CD4-positive, alpha-beta T cell (primary cell): Measurements from ENCODE around the gene PARD3B. TPM values are rescaled to one million over a fixed set of nuclear protein-coding genes. Genes with fewer than 3 reads are reported as not detected.

Experiments used
- ATAC-seq: fragments of 200-7000 bp; cut with Tn5 transposase; one replicate; pipeline ENCODE4 v1.10.0; 2022; ENCODE audit warnings: mild to moderate bottlenecking; ENCODE audit not compliant: poor library complexity
- CTCF ChIA-PET: fragments of 350-600 bp; sonication (Branson Sonifier 250); formaldehyde crosslinking; loops from one replicate; lab custom pipeline; 2021; ENCODE audit warnings: antibody characterized with exemption, inconsistent platforms; lab: Charles Lee
- POLR2A ChIA-PET: fragments of 350-600 bp; sonication (Branson Sonifier 250); formaldehyde crosslinking; loops from one replicate; lab custom pipeline; 2021; ENCODE audit warnings: antibody characterized with exemption, inconsistent platforms; lab: Charles Lee
- DNase-seq, 14 experiments: peaks; one replicate each; pipeline ENCODE4 v3.0.0-alpha.2; 2013 to 2020; ENCODE audit warnings: mixed read lengths in 2 of 14
- H3K27ac ChIP-seq, 2 donors: one replicate each; pipeline versions ENCODE4 v1.5.1 to v1.7.0; 2013; ENCODE audit warnings: low read length in 2 of 2, low read depth in 1 of 2, mild to moderate bottlenecking in 1 of 2
- H3K27me3 ChIP-seq, 2 experiments: 1 replicate in 1 of 2; 2 replicates in 1 of 2; pipeline versions ENCODE4 v1.6.1 to v1.7.0; 2013; ENCODE audit warnings: low read length in 2 of 2, control low read depth in 1 of 2, mild to moderate bottlenecking in 1 of 2, moderate library complexity in 1 of 2; ENCODE audit not compliant: insufficient read depth in 2 of 2, control insufficient read depth in 1 of 2
- H3K36me3 ChIP-seq: one replicate; pipeline ENCODE4 v1.6.1; 2013; ENCODE audit warnings: low read length, control low read depth; ENCODE audit not compliant: insufficient read depth
- H3K4me1 ChIP-seq: one replicate; pipeline ENCODE4 v1.6.1; 2013; ENCODE audit warnings: low read length, control low read depth; ENCODE audit not compliant: insufficient read depth
- H3K4me3 ChIP-seq: one replicate; pipeline ENCODE4 v1.5.1; 2013; ENCODE audit warnings: mild to moderate bottlenecking, low read length, moderate library complexity
- H3K9me3 ChIP-seq, 2 experiments: 1 replicate in 1 of 2; 2 replicates in 1 of 2; pipeline versions ENCODE4 v1.6.1 to v1.7.0; 2013; ENCODE audit warnings: low read length in 2 of 2, mild to moderate bottlenecking in 2 of 2, control low read depth in 1 of 2, moderate library complexity in 1 of 2; ENCODE audit not compliant: control insufficient read depth in 1 of 2, insufficient read depth in 1 of 2
- H3K27ac Mint-ChIP-seq: one replicate; pipeline ENCODE4 v1.8.0; 2020; ENCODE audit warnings: mixed read lengths
- H3K27me3 Mint-ChIP-seq: one replicate; pipeline ENCODE4 v1.8.0; 2021; ENCODE audit warnings: mixed read lengths
- H3K36me3 Mint-ChIP-seq: one replicate; pipeline ENCODE4 v1.8.0; 2021; ENCODE audit warnings: low read depth, mixed read lengths
- H3K4me1 Mint-ChIP-seq: one replicate; pipeline ENCODE4 v1.8.0; 2021; ENCODE audit warnings: low read depth, mixed read lengths
- H3K4me3 Mint-ChIP-seq: one replicate; pipeline ENCODE4 v1.8.0; 2020; ENCODE audit warnings: mild to moderate bottlenecking, mixed read lengths
- H3K9me3 Mint-ChIP-seq: one replicate; pipeline ENCODE4 v1.8.0; 2020; ENCODE audit warnings: mixed read lengths
- CTCF ChIP-seq: fragments of 200-600 bp; IDR thresholded peaks from one replicate; pipeline ENCODE4 v1.8.0; 2022; ENCODE audit warnings: antibody characterized with exemption, mild to moderate bottlenecking
- intact Hi-C, 2 experiments: fragments of 100-400 bp; cut with DNase I in 1 of 2; cut with micrococcal nuclease in 1 of 2; formaldehyde crosslinking; loops; one replicate each; pipeline versions ENCODE4 v1.15.1 to v1.9.0; 2023 to 2025; cut with DNase I, micrococcal nuclease
- total RNA-seq, 174 experiments: library from RNA in 2 of 174; stranded (reverse) in 2 of 174; gene quantifications; one replicate each; pipeline ENCODE4 v1.2.3 and lab custom pipeline; 2021 to 2026

Gene PARD3B
- total RNA-seq, 2 experiments from 2014 or later: 0.87 to 1.9 TPM

- H3K4me3 Mint-ChIP-seq: no peak overlapping the region
- no peak overlapping the region for H3K27ac Mint-ChIP-seq
- no peaks in the 10 kb centered on the region for H3K27me3 Mint-ChIP-seq
- H3K4me1 Mint-ChIP-seq: no peaks in the 10 kb centered on the region
- Histone ChIP-seq H3K36me3 (no peaks in the 10 kb centered on the region), H3K4me1 (no peaks in the 10 kb centered on the region), H3K9me3 (peaks cover 0 to 5% of the 10 kb centered on the region in 2 experiments), H3K27ac (no peak overlapping the region), H3K27me3 (no peaks in the 10 kb centered on the region), H3K4me3 (no peak overlapping the region)
- ChIA-PET CTCF (no interaction called here), POLR2A (interaction anchor here (0.7 to 1.0 kb wide), 2 partner anchors 11 kb away, joined by 3 read pairs; no protein-coding TSS in a partner anchor)
- no peak for TF ChIP-seq CTCF
- intact Hi-C loops: no loop called here
- H3K36me3 Mint-ChIP-seq: no peaks in the 10 kb centered on the region
- peaks cover 2% of the 10 kb centered on the region for H3K9me3 Mint-ChIP-seq
- ATAC-seq (no peak), DNase-seq (no peak)
Measured at GRCh38 chr2:204920776-204921175, 375.5 kb downstream of the PARD3B start.

DNA sequence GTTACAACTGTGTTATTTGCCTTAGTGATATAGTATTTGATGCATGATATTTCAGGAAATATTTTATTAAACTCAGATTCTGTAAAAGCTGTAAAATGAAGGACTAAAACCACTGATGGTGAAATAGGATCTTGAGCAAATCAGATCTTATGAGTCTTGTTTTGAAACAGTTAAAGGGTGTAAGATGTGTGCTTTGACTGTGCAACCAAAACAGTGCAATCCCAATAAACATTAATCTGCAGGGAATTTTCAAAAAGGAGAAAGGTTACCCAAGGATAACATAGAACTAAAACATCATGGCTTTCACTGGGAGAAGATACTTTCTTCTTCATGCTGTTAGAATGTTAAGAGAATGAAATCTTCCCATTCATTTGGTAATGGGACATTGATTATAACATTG, 378.7 kb downstream of the PARD3B start:
- Mint-ChIP-seq H3K36me3 (no peaks in the 10 kb centered on the region), H3K4me3 (no peak overlapping the region), H3K27me3 (no peaks in the 10 kb centered on the region), H3K4me1 (no peaks in the 10 kb centered on the region), H3K27ac (no peak overlapping the region), H3K9me3 (peaks cover 3% of the 10 kb centered on the region)
- no peaks in the 10 kb centered on the region for H3K4me1 ChIP-seq
- DNase-seq (no peak), ATAC-seq (no peak)
- H3K4me3 ChIP-seq: no peak overlapping the region
- intact Hi-C loops: no loop called here
- no peak overlapping the region for H3K27ac ChIP-seq
- H3K36me3 ChIP-seq: no peaks in the 10 kb centered on the region
- POLR2A ChIA-PET: no interaction called here
- TF ChIP-seq CTCF: no peak
- no peaks in the 10 kb centered on the region for H3K27me3 ChIP-seq
- H3K9me3 ChIP-seq: no peaks in the 10 kb centered on the region
- CTCF ChIA-PET: no interaction called here

- Histone ChIP-seq H3K9me3 (no peaks in the 10 kb centered on the region), H3K27ac (no peak overlapping the region), H3K36me3 (no peaks in the 10 kb centered on the region), H3K27me3 (no peaks in the 10 kb centered on the region), H3K4me3 (no peak overlapping the region), H3K4me1 (no peaks in the 10 kb centered on the region)
- Mint-ChIP-seq H3K4me3 (no peak overlapping the region), H3K4me1 (peaks cover 18% of the 10 kb centered on the region), H3K36me3 (no peaks in the 10 kb centered on the region), H3K27me3 (no peaks in the 10 kb centered on the region), H3K9me3 (no peaks in the 10 kb centered on the region), H3K27ac (no peak overlapping the region)
- no peak for DNase-seq
- no peak for ATAC-seq
- ChIA-PET CTCF (no interaction called here), POLR2A (interaction anchor here (0.7 to 1.3 kb wide), 3 partner anchors 9 to 36 kb away, joined by 3 to 5 read pairs (median 3); no protein-coding TSS in a partner anchor)
- intact Hi-C loops: loop anchor here in 1 of 2 experiments (5.0 kb wide), 1 partner anchor 91 kb away; no protein-coding TSS in a partner anchor
- no peak for TF ChIP-seq CTCF
Measured at GRCh38 chr2:204931562-204931961, 386.3 kb downstream of the PARD3B start.
